Neural cell (in vitro differentiated cells): ENCODE measurements around the gene DPH1.

Source experiments
- CTCF ChIP-seq: fragments of 450-650 bp; IDR thresholded peaks from 2 replicates; pipeline ENCODE4 v1.5.1; 2014; ENCODE audit warnings: antibody characterized with exemption, mild to moderate bottlenecking, moderate library complexity; ENCODE audit not compliant: poor library complexity, severe bottlenecking
- EZH2 ChIP-seq: fragments of 200-600, 300-800 bp; shearing (Covaris generic), sonication (generic); IDR thresholded peaks from 2 replicates; pipeline ENCODE4 v1.6.1; 2014; ENCODE audit warnings: antibody characterized with exemption, low read length, borderline replicate concordance, mild to moderate bottlenecking; ENCODE audit not compliant: insufficient read depth, poor library complexity, severe bottlenecking
- MXI1 ChIP-seq: fragments of 450-650 bp; conservative IDR thresholded peaks from 2 replicates; pipeline ENCODE4 v1.6.1; 2014; ENCODE audit warnings: antibody characterized with exemption, mild to moderate bottlenecking; ENCODE audit not compliant: poor library complexity, severe bottlenecking
- POLR2AphosphoS5 ChIP-seq: IDR thresholded peaks from 2 replicates; pipeline ENCODE4 v1.6.1; 2012
- RAD21 ChIP-seq: fragments of 450-650 bp; conservative IDR thresholded peaks from 2 replicates; pipeline ENCODE4 v1.6.1; 2014; ENCODE audit warnings: antibody characterized with exemption, mild to moderate bottlenecking, moderate library complexity
- SMC3 ChIP-seq: fragments of 450-650 bp; conservative IDR thresholded peaks from 2 replicates; pipeline ENCODE4 v1.6.1; 2014; ENCODE audit warnings: antibody characterized with exemption, mild to moderate bottlenecking, moderate library complexity; ENCODE audit not compliant: poor library complexity
- TAF1 ChIP-seq: IDR thresholded peaks from 2 replicates; pipeline ENCODE4 v1.6.1; 2012; ENCODE audit warnings: low read depth

- TF ChIP-seq CTCF = no peak
- TF ChIP-seq SMC3 = no peak
- TF ChIP-seq POLR2AphosphoS5 = no peak
- no peak for TF ChIP-seq MXI1
- no peak for TF ChIP-seq EZH2
- no peak for TF ChIP-seq RAD21
- TF ChIP-seq TAF1 = no peak
Observed at GRCh38 chr17:2085648-2085949, 55.6 kb downstream of the DPH1 start.
